ENCODE data around the gene HSD3B2. TPM values are rescaled to one million over a fixed set of nuclear protein-coding genes. Genes with fewer than 3 reads are reported as not detected.

HSD3B2 gene
- total and polyA plus RNA-seq, 2 of the 8 experiments (the other 6 are each of a cell fraction or from before 2014, with no cell fraction given) = not detected

DNA sequence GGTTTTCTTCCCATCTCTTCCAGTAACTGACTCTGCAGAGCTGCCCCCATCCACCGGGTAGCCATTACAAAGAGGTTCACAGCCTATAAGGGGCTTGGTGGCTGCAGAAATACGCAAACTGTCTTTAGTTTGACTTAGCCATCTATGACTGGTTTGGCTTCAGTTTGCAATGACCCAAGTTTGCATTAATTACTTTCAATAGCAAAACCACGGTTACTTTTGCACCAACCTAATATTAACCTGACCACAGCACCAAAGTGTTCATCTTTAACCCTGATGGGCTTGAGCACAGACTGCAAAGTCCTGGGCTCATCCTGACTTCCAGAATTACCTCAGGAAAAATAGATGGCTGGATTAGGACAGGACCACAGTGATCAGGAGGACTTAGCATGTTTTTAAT, 48.5 kb upstream of the HSD3B2 start (continued):
- no peak for TF ChIP-seq JUND (IDR thresholded peaks at IDR 0.05; ENCODE audit: low read length)
- TF ChIP-seq KDM1A (IDR thresholded peaks at IDR 0.05; ENCODE audit: borderline replicate concordance, low read length) = no peak

All from H1 (cell line).